H1 (cell line): ENCODE results near the gene TGFB1I1. TPM values are rescaled to one million over a fixed set of nuclear protein-coding genes. Genes with fewer than 3 reads are reported as not detected.
"Not testable (repeated sequence)": the region's sequence is repeated elsewhere in the genome, so short reads cannot be mapped to it uniquely, and the experiment has no call there.

Source experiments
- CTCF ChIA-PET: fragments of 300-600 bp; sonication (Branson Sonifier 250); formaldehyde crosslinking; loops from one replicate; lab custom pipeline; 2021; ENCODE audit not compliant: partially characterized antibody; lab: Charles Lee
- POLR2A ChIA-PET: fragments of 300-600 bp; sonication (Branson Sonifier 250); formaldehyde crosslinking; loops from one replicate; lab custom pipeline; 2021; ENCODE audit warnings: inconsistent platforms; ENCODE audit not compliant: partially characterized antibody; lab: Charles Lee
- DNase-seq, 2 experiments: peaks; one replicate each; pipeline versions ENCODE4 v3.0.0 to v3.0.0-alpha.2; 2010 to 2022; ENCODE audit warnings: low spot score in 2 of 2, low read depth in 1 of 2, mixed read lengths in 1 of 2
- FAIRE-seq: peaks from 2 replicates; lab custom pipeline; 2011; peaks lifted over from hg19 to GRCh38; lab: Jason Lieb, UNC
- H2AFZ ChIP-seq: 2 replicates; pipeline ENCODE4 v1.8.1; 2012; ENCODE audit warnings: low read length, inconsistent platforms
- H2AK5ac ChIP-seq: 2 replicates; pipeline ENCODE4 v1.6.1; 2013; ENCODE audit warnings: low read depth, low read length
- H2BK120ac ChIP-seq: replicated peaks from 2 replicates; pipeline ENCODE3; 2013; ENCODE audit warnings: low read depth, low read length, inconsistent platforms
- H2BK12ac ChIP-seq: 2 replicates; pipeline ENCODE4 v1.6.1; 2013; ENCODE audit warnings: low read depth, low read length
- H2BK15ac ChIP-seq: 2 replicates; pipeline ENCODE4 v1.6.1; 2013; ENCODE audit warnings: low read length
- H2BK20ac ChIP-seq: 2 replicates; pipeline ENCODE4 v1.6.1; 2013; ENCODE audit warnings: low read length
- H2BK5ac ChIP-seq: 2 replicates; pipeline ENCODE4 v1.6.1; 2013; ENCODE audit warnings: low read depth, low read length
- H3K14ac ChIP-seq: 2 replicates; pipeline ENCODE4 v1.6.1; 2013; ENCODE audit warnings: inconsistent platforms; ENCODE audit not compliant: insufficient read length
- H3K18ac ChIP-seq: 2 replicates; pipeline ENCODE4 v1.6.1; 2013; ENCODE audit warnings: low read length; ENCODE audit errors: extremely low read depth
- H3K23ac ChIP-seq: 2 replicates; pipeline ENCODE4 v1.6.1; 2013; ENCODE audit warnings: inconsistent platforms; ENCODE audit not compliant: insufficient read length
- H3K23me2 ChIP-seq: 2 replicates; pipeline ENCODE4 v1.6.1; 2013; ENCODE audit warnings: low read depth, low read length
- H3K27ac ChIP-seq: 2 replicates; pipeline ENCODE4 v1.6.1; 2011; ENCODE audit warnings: low read depth, low read length, inconsistent platforms
- H3K27me3 ChIP-seq, 4 experiments: replicated peaks in 1 of 4; 1 replicate in 1 of 4; 2 replicates in 3 of 4; pipeline versions ENCODE4 v1.6.1 to v1.8.1; 2011 to 2013; ENCODE audit warnings: low read length in 3 of 4, mild to moderate bottlenecking in 3 of 4, inconsistent platforms in 2 of 4, mixed read lengths in 2 of 4, moderate library complexity in 1 of 4; ENCODE audit not compliant: control insufficient read depth in 3 of 4, insufficient read depth in 3 of 4; ENCODE audit errors: extremely low read depth in 1 of 4
- H3K36me3 ChIP-seq, 4 experiments: 2 replicates each; pipeline versions ENCODE4 v1.6.1 to v1.8.1; 2011 to 2013; ENCODE audit warnings: mild to moderate bottlenecking in 4 of 4, low read length in 3 of 4, moderate library complexity in 2 of 4, control low read depth in 1 of 4, inconsistent platforms in 1 of 4; ENCODE audit not compliant: insufficient read depth in 4 of 4, control insufficient read depth in 2 of 4
- H3K4ac ChIP-seq: replicated peaks from 2 replicates; pipeline ENCODE3; 2013; ENCODE audit warnings: low read length, low read depth, mixed read lengths, inconsistent platforms; ENCODE audit not compliant: insufficient read length
- H3K4me1 ChIP-seq, 4 experiments: replicated peaks in 1 of 4; 1 replicate in 1 of 4; 2 replicates in 3 of 4; pipeline versions ENCODE4 v1.6.1 to v1.8.1; 2011 to 2013; ENCODE audit warnings: low read length in 3 of 4, inconsistent platforms in 2 of 4, mixed read lengths in 1 of 4; ENCODE audit not compliant: insufficient read depth in 4 of 4, control insufficient read depth in 3 of 4
- H3K4me2 ChIP-seq, 2 experiments: 2 replicates each; pipeline versions ENCODE4 v1.6.1 to v1.8.1; 2011 to 2013; ENCODE audit warnings: low read depth in 2 of 2, low read length in 2 of 2, control low read depth in 1 of 2, inconsistent platforms in 1 of 2, mild to moderate bottlenecking in 1 of 2; ENCODE audit not compliant: insufficient read depth in 1 of 2
- H3K4me3 ChIP-seq, 4 experiments: fragments of 200-600, 300-600 bp in 1 of 4; sonication (generic), shearing (Covaris generic), sonication (Bioruptor Twin) in 1 of 4; 2 replicates each; pipeline versions ENCODE4 v1.5.1 to v1.8.1; 2011 to 2016; ENCODE audit warnings: low read length in 4 of 4, low read depth in 3 of 4, control low read depth in 2 of 4, inconsistent platforms in 2 of 4, mild to moderate bottlenecking in 2 of 4, mixed read lengths in 1 of 4, moderate library complexity in 1 of 4; ENCODE audit not compliant: insufficient read depth in 2 of 4; ENCODE audit errors: extremely low read depth in 1 of 4
- H3K56ac ChIP-seq: replicated peaks from 2 replicates; pipeline ENCODE3; 2013; ENCODE audit warnings: low read depth, mild to moderate bottlenecking, mixed read lengths, low read length, inconsistent platforms; ENCODE audit not compliant: insufficient read length
- H3K79me1 ChIP-seq: 2 replicates; pipeline ENCODE4 v1.6.1; 2013; ENCODE audit warnings: low read depth, low read length, control low read depth
- H3K79me2 ChIP-seq, 2 experiments: 2 replicates each; pipeline versions ENCODE4 v1.6.1 to v1.8.1; 2012 to 2013; ENCODE audit warnings: low read length in 2 of 2, mild to moderate bottlenecking in 2 of 2, inconsistent platforms in 1 of 2; ENCODE audit not compliant: insufficient read depth in 2 of 2, control insufficient read depth in 1 of 2
- H3K9ac ChIP-seq, 4 experiments: replicated peaks in 1 of 4; 1 replicate in 1 of 4; 2 replicates in 3 of 4; pipeline versions ENCODE4 v1.6.1 to v1.8.1; 2011 to 2013; ENCODE audit warnings: low read depth in 3 of 4, low read length in 3 of 4, control low read depth in 2 of 4, mild to moderate bottlenecking in 2 of 4, moderate library complexity in 2 of 4, inconsistent platforms in 1 of 4; ENCODE audit errors: extremely low read depth in 1 of 4
- H3K9me3 ChIP-seq, 2 experiments: 2 replicates each; pipeline versions ENCODE4 v1.6.1 to v1.8.1; 2012 to 2013; ENCODE audit warnings: mild to moderate bottlenecking in 2 of 2, moderate library complexity in 2 of 2, control low read depth in 1 of 2, inconsistent platforms in 1 of 2, low read depth in 1 of 2, low read length in 1 of 2, mixed read lengths in 1 of 2; ENCODE audit not compliant: insufficient read depth in 2 of 2
- H4K20me1 ChIP-seq, 2 experiments: replicated peaks in 1 of 2; 2 replicates each; pipeline versions ENCODE3 to v1.8.1; 2011 to 2013; ENCODE audit warnings: inconsistent platforms in 2 of 2, low read length in 2 of 2, mild to moderate bottlenecking in 1 of 2; ENCODE audit not compliant: insufficient read depth in 2 of 2, control insufficient read depth in 1 of 2
- H4K5ac ChIP-seq: 2 replicates; pipeline ENCODE4 v1.6.1; 2013; ENCODE audit warnings: low read length, low read depth, mixed read lengths, inconsistent platforms; ENCODE audit not compliant: insufficient read length
- H4K8ac ChIP-seq: 2 replicates; pipeline ENCODE4 v1.8.0; 2013; ENCODE audit warnings: mild to moderate bottlenecking, moderate library complexity, low read length, inconsistent platforms; ENCODE audit not compliant: insufficient read depth; ENCODE audit errors: extremely low read depth
- H4K91ac ChIP-seq: replicated peaks from 2 replicates; pipeline ENCODE3; 2013; ENCODE audit warnings: low read length, mixed read lengths, inconsistent platforms; ENCODE audit not compliant: insufficient read length
- WGBS, 2 experiments: shearing (Covaris generic) in 1 of 2; methylation state at CpG; one replicate each; pipeline versions ENCODE4 v1.1.6 to v1.1.7; 2013 to 2015; ENCODE audit warnings: low lambda C conversion rate in 2 of 2, mixed read lengths in 2 of 2, inconsistent platforms in 1 of 2, low coverage in 1 of 2, missing lambda C conversion rate in 1 of 2; ENCODE audit not compliant: insufficient replicate concordance in 2 of 2, insufficient coverage in 1 of 2, insufficient read length in 1 of 2; ENCODE audit errors: extremely low coverage in 1 of 2, missing lambda C conversion rate in 1 of 2; 5-methylcytosine and 5-hydroxymethylcytosine counted together
- polyA plus RNA-seq, 7 experiments: library from polyadenylated mRNA; depleted of rRNA in 3 of 7; stranded (reverse) in 5 of 7; unstranded in 2 of 7; fragments of >200 nt in 5 of 7; fragments of 200-250 nt in 2 of 7; gene quantifications; 1 replicate in 5 of 7; 2 replicates in 1 of 7; 4 replicates in 1 of 7; pipeline versions ENCODE4 v1.2.1 to v1.2.3, GENCODE V29; 2011 to 2013; ENCODE audit warnings: missing spikeins in 2 of 7, mixed read lengths in 2 of 7
- total RNA-seq: library from RNA; stranded (reverse); fragmentation: NEBNext Ultra II Directional; extraction: Animal tissue kit (Norgen Biotek cat#: 25700); gene quantifications from 2 replicates; pipeline ENCODE4 v1.2.1, GENCODE V29; 2021

Gene TGFB1I1
- total and polyA plus RNA-seq, 2 of the 8 experiments (the other 6 are each of a cell fraction or from before 2014, with no cell fraction given) = 5.6 to 5.8 TPM

- H3K23me2 ChIP-seq, H4K5ac ChIP-seq, CTCF ChIA-PET, H4K8ac ChIP-seq, H3K79me2 ChIP-seq, H3K23ac ChIP-seq, H3K18ac ChIP-seq, H3K36me3 ChIP-seq, H3K56ac ChIP-seq, FAIRE-seq, H3K4ac ChIP-seq, H2BK120ac ChIP-seq, H4K91ac ChIP-seq, H2BK15ac ChIP-seq, DNase-seq, H3K14ac ChIP-seq, H2BK12ac ChIP-seq, H2AK5ac ChIP-seq, H2BK5ac ChIP-seq, H3K9me3 ChIP-seq, H2BK20ac ChIP-seq, H2AFZ ChIP-seq, H3K9ac ChIP-seq, H3K4me2 ChIP-seq, H3K4me3 ChIP-seq, H4K20me1 ChIP-seq, H3K4me1 ChIP-seq, H3K79me1 ChIP-seq, H3K27ac ChIP-seq: not testable (repeated sequence)
- POLR2A ChIA-PET = interaction anchor here (0.9 kb wide), 1 partner anchor 192 kb away, joined by 3 read pairs; no protein-coding TSS in a partner anchor
- peaks cover 3 to 12% (median 10%) of the 10 kb centered on the region in 4 experiments; a peak in 6 of 7 replicates for H3K27me3 ChIP-seq
- WGBS, 2 experiments = 75% methylated on average over 3 of the region's 6 CpGs; no CpG with 5 or more reads in 1 of the 2 experiments
These were observed 51.8 kb downstream of the TGFB1I1 start for GRCh38 chr16:31523768-31524167.
